ENCODE results near the gene PCNP. TPM values are rescaled to one million over a fixed set of nuclear protein-coding genes. Genes with fewer than 3 reads are reported as not detected.

The PCNP gene
- total RNA-seq, 2 donors from 2014 or later: 48.5 to 76.3 TPM

- TF ChIP-seq CTCF (IDR thresholded peaks at IDR 0.05) (no peak), POLR2A (IDR thresholded peaks at IDR 0.05) (no peak)
- intact Hi-C loops (cut with DNase I): no loop called here
- no peaks in the 10 kb centered on the region for H3K27me3 ChIP-seq
- H3K4me1 ChIP-seq: no peaks in the 10 kb centered on the region
- no peak overlapping the region for H3K27ac ChIP-seq
- 54 to 64% methylated on average over 2 of the region's 2 CpGs for WGBS, 2 donors
- no peak for ATAC-seq
- H3K4me3 ChIP-seq: no peak overlapping the region
- H3K36me3 ChIP-seq (replicated peaks in 1 of 2; ENCODE audit: insufficient read depth in 1 of 2, low read depth in 2 of 2): no peaks in the 10 kb centered on the region
- DNase-seq: no peak
- H3K9me3 ChIP-seq: no peaks in the 10 kb centered on the region
These were observed 43.3 kb upstream of the PCNP start for GRCh38 chr3:101530686-101531047.

GRCh38 chr3:101531473-101532086 lies 42.4 kb upstream of the PCNP start:
- Histone ChIP-seq H3K36me3 (replicated peaks in 1 of 2; ENCODE audit: insufficient read depth in 1 of 2, low read depth in 2 of 2) (no peaks in the 10 kb centered on the region), H3K4me3 (no peak overlapping the region), H3K9me3 (no peaks in the 10 kb centered on the region), H3K27ac (no peak overlapping the region), H3K4me1 (no peaks in the 10 kb centered on the region), H3K27me3 (no peaks in the 10 kb centered on the region)
- intact Hi-C loops (cut with DNase I): no loop called here
- ATAC-seq (no peak), DNase-seq (no peak)
- no peak for TF ChIP-seq POLR2A (IDR thresholded peaks at IDR 0.05)
- TF ChIP-seq CTCF (IDR thresholded peaks at IDR 0.05): no peak
- WGBS, 2 donors: 17 to 23% methylated on average over 2 of the region's 2 CpGs

GRCh38 chr3:101532783-101533602 lies 41.0 kb upstream of the PCNP start:
- intact Hi-C loops (cut with DNase I): no loop called here
- WGBS, 2 donors: 53 to 55% methylated on average over 9 of the region's 9 CpGs
- no peak overlapping the region for H3K27ac ChIP-seq
- H3K4me1 ChIP-seq: no peaks in the 10 kb centered on the region
- no peak overlapping the region for H3K4me3 ChIP-seq
- no peaks in the 10 kb centered on the region for H3K9me3 ChIP-seq
- no peak for ATAC-seq
- TF ChIP-seq CTCF (IDR thresholded peaks at IDR 0.05) (no peak), POLR2A (IDR thresholded peaks at IDR 0.05) (no peak)
- H3K36me3 ChIP-seq (replicated peaks in 1 of 2; ENCODE audit: insufficient read depth in 1 of 2, low read depth in 2 of 2): no peaks in the 10 kb centered on the region
- H3K27me3 ChIP-seq: no peaks in the 10 kb centered on the region
- no peak for DNase-seq

- H3K27me3 ChIP-seq: no peaks in the 10 kb centered on the region
- H3K4me1 ChIP-seq: no peaks in the 10 kb centered on the region
- TF ChIP-seq POLR2A (IDR thresholded peaks at IDR 0.05) (no peak), CTCF (IDR thresholded peaks at IDR 0.05) (no peak)
- no peaks in the 10 kb centered on the region for H3K9me3 ChIP-seq
- 79 to 94% methylated on average over 1 of the region's 1 CpG for WGBS, 2 donors
- intact Hi-C loops (cut with DNase I): no loop called here
- H3K27ac ChIP-seq: no peak overlapping the region
- H3K36me3 ChIP-seq (replicated peaks in 1 of 2; ENCODE audit: insufficient read depth in 1 of 2, low read depth in 2 of 2): no peaks in the 10 kb centered on the region
- ATAC-seq (no peak), DNase-seq (no peak)
- H3K4me3 ChIP-seq: no peak overlapping the region
These were observed 40.4 kb upstream of the PCNP start for GRCh38 chr3:101533603-101533968.

GRCh38 chr3:101535221-101535620 lies 38.8 kb upstream of the PCNP start:
- H3K27ac ChIP-seq: no peak overlapping the region
- no peak overlapping the region for H3K4me3 ChIP-seq
- no peaks in the 10 kb centered on the region for H3K4me1 ChIP-seq
- ATAC-seq (no peak), DNase-seq (no peak)
- no peaks in the 10 kb centered on the region for H3K27me3 ChIP-seq
- intact Hi-C loops (cut with DNase I): no loop called here
- TF ChIP-seq POLR2A (IDR thresholded peaks at IDR 0.05): no peak
- 63 to 75% methylated on average over 5 of the region's 5 CpGs for WGBS, 2 donors
- H3K9me3 ChIP-seq: no peaks in the 10 kb centered on the region
- no peaks in the 10 kb centered on the region for H3K36me3 ChIP-seq (replicated peaks in 1 of 2; ENCODE audit: insufficient read depth in 1 of 2, low read depth in 2 of 2)
